K562 (cell line): ENCODE measurements around the gene ARHGAP25. TPM values are rescaled to one million over a fixed set of nuclear protein-coding genes. Genes with fewer than 3 reads are reported as not detected.

Experiments
- ATAC-seq: fragments of 200-7000 bp; cut with Tn5 transposase; 3 replicates; pipeline ENCODE4 v1.9.1; 2020; ENCODE audit warnings: moderate library complexity
- BruUV-seq: library from RNA; stranded (reverse); fragments of 400-500 nt; replicated peaks from 2 replicates; lab custom pipeline; 2021; lab: Mats Ljungman, UMichigan
- CTCF ChIA-PET: fragments of 300-600 bp; formaldehyde crosslinking; extraction: SDS; loops from one replicate; lab custom pipeline; 2021; ENCODE audit warnings: low intra/inter-chr PET ratio; lab: Yijun Ruan, JAX
- POLR2A ChIA-PET: fragments of 300-600, 350-650 bp; sonication (Branson Sonifier 250); formaldehyde crosslinking; extraction: SDS; loops from one replicate; lab custom pipeline; 2021; ENCODE audit warnings: antibody characterized with exemption, inconsistent platforms; lab: Yijun Ruan, JAX
- DNase-seq, 4 experiments: peaks; one replicate each; pipeline versions ENCODE4 v3.0.0 to v3.0.0-alpha.2; 2011 to 2018; ENCODE audit warnings: low spot score in 3 of 4, mixed read lengths in 3 of 4; ENCODE audit errors: extremely low read depth in 1 of 4
- FAIRE-seq: peaks from 2 replicates; lab custom pipeline; 2011; peaks lifted over from hg19 to GRCh38; lab: Jason Lieb, UNC
- H2AFZ ChIP-seq: 2 replicates; pipeline ENCODE4 v1.6.0; 2011; ENCODE audit warnings: low read depth, low read length, control low read depth, inconsistent platforms
- H3K27ac ChIP-seq: fragments of 200-600 bp; 3 replicates; pipeline ENCODE4 v1.8.0; 2011; ENCODE audit warnings: low read depth, mild to moderate bottlenecking, control low read depth, inconsistent platforms, low read length, moderate library complexity, mixed read lengths; ENCODE audit errors: extremely low read depth
- H3K27me3 ChIP-seq, 2 experiments: fragments of 300-600 bp in 1 of 2; 2 replicates in 1 of 2; 3 replicates in 1 of 2; pipeline versions ENCODE4 v1.6.0 to v1.8.0; 2011; ENCODE audit warnings: inconsistent platforms in 2 of 2, low read length in 2 of 2, mild to moderate bottlenecking in 1 of 2, mixed read lengths in 1 of 2, moderate library complexity in 1 of 2; ENCODE audit not compliant: control insufficient read depth in 2 of 2, insufficient read depth in 2 of 2
- H3K36me3 ChIP-seq: fragments of 300-600 bp; 3 replicates; pipeline ENCODE4 v1.8.0; 2011; ENCODE audit warnings: mild to moderate bottlenecking, low read length, inconsistent platforms; ENCODE audit not compliant: control insufficient read depth, insufficient read depth
- H3K4me1 ChIP-seq, 2 experiments: fragments of 200-600 bp in 1 of 2; replicated peaks in 1 of 2; 2 replicates in 1 of 2; 3 replicates in 1 of 2; pipeline versions ENCODE4 v1.5.1 to v1.8.0; 2011; ENCODE audit warnings: inconsistent platforms in 2 of 2, low read length in 2 of 2, mild to moderate bottlenecking in 1 of 2, mixed read lengths in 1 of 2, moderate library complexity in 1 of 2; ENCODE audit not compliant: control insufficient read depth in 2 of 2, insufficient read depth in 2 of 2
- H3K4me2 ChIP-seq: 2 replicates; pipeline ENCODE4 v1.6.1; 2011; ENCODE audit warnings: low read length, control low read depth, inconsistent platforms, mixed read lengths; ENCODE audit not compliant: insufficient read depth
- H3K4me3 ChIP-seq: fragments of 200-600 bp; sonication (generic), shearing (Covaris generic); 2 replicates; pipeline ENCODE4 v1.5.1; 2016; ENCODE audit warnings: control low read depth, inconsistent platforms
- H3K79me2 ChIP-seq: fragments of 200-600 bp; 3 replicates; pipeline ENCODE4 v1.8.0; 2011; ENCODE audit warnings: low read length, inconsistent platforms; ENCODE audit not compliant: control insufficient read depth, insufficient read depth
- H3K9ac ChIP-seq, 2 experiments: 2 replicates each; pipeline versions ENCODE4 v1.6.0 to v1.6.1; 2011; ENCODE audit warnings: low read depth in 2 of 2, low read length in 2 of 2, control low read depth in 1 of 2, inconsistent platforms in 1 of 2, mild to moderate bottlenecking in 1 of 2, mixed read lengths in 1 of 2; ENCODE audit not compliant: insufficient read depth in 1 of 2
- H3K9me1 ChIP-seq: one replicate; pipeline ENCODE4 v1.6.0; 2011; ENCODE audit warnings: inconsistent platforms, mild to moderate bottlenecking, low read length, moderate library complexity; ENCODE audit not compliant: control insufficient read depth, insufficient read depth
- H3K9me3 ChIP-seq: replicated peaks from 2 replicates; pipeline ENCODE4 v1.5.1; 2011; ENCODE audit warnings: low read depth, low read length, inconsistent platforms; ENCODE audit not compliant: control insufficient read depth, insufficient read depth
- H4K20me1 ChIP-seq: replicated peaks from 2 replicates; pipeline ENCODE4 v1.6.1; 2011; ENCODE audit warnings: low read length, inconsistent platforms, mixed read lengths; ENCODE audit not compliant: control insufficient read depth, insufficient read depth
- ATF1 ChIP-seq, 2 experiments: fragments of 450-650 bp in 1 of 2; IDR thresholded peaks; 2 replicates each; pipeline ENCODE4 v1.6.1; 2016; ENCODE audit warnings: missing compliant biosample characterization in 1 of 2, missing genetic modification characterization in 1 of 2
- BRF1 ChIP-seq: IDR thresholded peaks from 3 replicates; pipeline ENCODE4 v1.6.1; 2011; ENCODE audit warnings: borderline replicate concordance, mild to moderate bottlenecking; ENCODE audit not compliant: insufficient read length; ENCODE audit errors: extremely low read depth
- CTCF ChIP-seq, 3 experiments: IDR thresholded peaks in 2 of 3; conservative IDR thresholded peaks in 1 of 3; 2 replicates each; pipeline ENCODE4 v1.5.1; 2011 to 2012; ENCODE audit warnings: low read length in 3 of 3, mild to moderate bottlenecking in 3 of 3, control low read depth in 2 of 3, improper control_type of control experiment in 1 of 3, inconsistent platforms in 1 of 3, low read depth in 1 of 3, mixed read lengths in 1 of 3, moderate library complexity in 1 of 3; ENCODE audit not compliant: insufficient read depth in 2 of 3
- FIP1L1 ChIP-seq: fragments of 200-400 bp; formaldehyde crosslinking; IDR thresholded peaks from 2 replicates; pipeline ENCODE4 v1.6.1; 2018; ENCODE audit warnings: mild to moderate bottlenecking, low read depth, low read length; ENCODE audit not compliant: poor library complexity, severe bottlenecking
- KAT2B ChIP-seq: IDR thresholded peaks from one replicate; pipeline ENCODE4 v1.6.1; 2012; ENCODE audit warnings: low read depth, mild to moderate bottlenecking, control low read depth, inconsistent platforms, low read length, moderate library complexity
- KAT7 ChIP-seq: sonication (generic); formaldehyde crosslinking; IDR thresholded peaks from 2 replicates; pipeline ENCODE4 v1.8.0; 2022; ENCODE audit warnings: missing genetic modification reagents, mild to moderate bottlenecking, borderline replicate concordance
- MIER1 ChIP-seq: fragments of 450-650 bp; IDR thresholded peaks from 2 replicates; pipeline ENCODE4 v1.6.1; 2016; ENCODE audit warnings: antibody characterized with exemption, mild to moderate bottlenecking, low read depth
- NFIC ChIP-seq: fragments of 450-650 bp; IDR thresholded peaks from 2 replicates; pipeline ENCODE4 v1.6.1; 2017; ENCODE audit warnings: mild to moderate bottlenecking, inconsistent platforms
- ZNF239 ChIP-seq: fragments of 250-450 bp; sonication (Bioruptor Pico); IDR thresholded peaks from 2 replicates; pipeline ENCODE4 v1.4.0; 2020; ENCODE audit warnings: mild to moderate bottlenecking
- ZNF253 ChIP-seq: fragments of 250-450 bp; sonication (Bioruptor Pico); conservative IDR thresholded peaks from 2 replicates; pipeline ENCODE4 v1.6.1; 2021; ENCODE audit warnings: mild to moderate bottlenecking
- WGBS: fragments of 100-300 bp; shearing (Covaris generic); methylation state at CpG from one replicate; pipeline ENCODE4 v1.1.6; 2016; ENCODE audit warnings: low coverage, mixed read lengths; ENCODE audit not compliant: insufficient coverage; ENCODE audit errors: missing lambda C conversion rate; 5-methylcytosine and 5-hydroxymethylcytosine counted together
- in situ Hi-C: fragments of 300-500 bp; cut with MboI; formaldehyde crosslinking; loops from 4 replicates; pipeline ENCODE4 v1.15.0; 2018; ENCODE audit warnings: inconsistent platforms, mixed read lengths
- intact Hi-C: fragments of 100-400 bp; cut with micrococcal nuclease; formaldehyde crosslinking; loops from 2 replicates; pipeline ENCODE4 v1.14.2; 2022
- polyA plus RNA-seq, 8 experiments: library from polyadenylated mRNA; depleted of rRNA in 4 of 8; stranded (reverse) in 5 of 8; unstranded in 3 of 8; fragments of >200 nt; fragmentation: Nextera tagmentation in 2 of 8; fragmentation: Illumina TruSeq in 1 of 8; extraction: Ambion mirVana in 2 of 8; extraction: Trizol in 1 of 8; gene quantifications; 2 replicates each; pipeline versions ENCODE4 v1.2.1 to v1.2.3, GENCODE V29; 2011 to 2014; ENCODE audit warnings: inconsistent platforms in 1 of 8, missing spikeins in 1 of 8
- total RNA-seq, 7 experiments: library from RNA; depleted of rRNA in 6 of 7; stranded (reverse); fragments of >200 nt in 6 of 7; fragmentation: Illumina TruSeq in 2 of 7; extraction: Trizol in 2 of 7; gene quantifications; 2 replicates each; pipeline versions ENCODE4 v1.2.1 to v1.2.3, GENCODE V29; 2011 to 2021; ENCODE audit warnings: low replicate concordance in 1 of 7
- TF ChIP-seq, protein P1 (sequence below): fragments of 200-800 bp; sonication (Bioruptor generic); IDR thresholded peaks from 2 replicates; pipeline ENCODE4 v1.6.1; 2017; ENCODE audit warnings: missing genetic modification characterization, missing compliant biosample characterization
- TF ChIP-seq, protein P2 (sequence below): IDR thresholded peaks from 2 replicates; pipeline ENCODE4 v1.6.1; 2011; ENCODE audit warnings: borderline replicate concordance, low read depth, mild to moderate bottlenecking, moderate library complexity, low read length; ENCODE audit not compliant: insufficient read depth, poor library complexity, severe bottlenecking

ARHGAP25 gene
- total and polyA plus RNA-seq, 9 of the 15 experiments (the other 6 are each of a cell fraction or from before 2014, with no cell fraction given): 4.9 to 14.8 (median 10.7) TPM

DNA sequence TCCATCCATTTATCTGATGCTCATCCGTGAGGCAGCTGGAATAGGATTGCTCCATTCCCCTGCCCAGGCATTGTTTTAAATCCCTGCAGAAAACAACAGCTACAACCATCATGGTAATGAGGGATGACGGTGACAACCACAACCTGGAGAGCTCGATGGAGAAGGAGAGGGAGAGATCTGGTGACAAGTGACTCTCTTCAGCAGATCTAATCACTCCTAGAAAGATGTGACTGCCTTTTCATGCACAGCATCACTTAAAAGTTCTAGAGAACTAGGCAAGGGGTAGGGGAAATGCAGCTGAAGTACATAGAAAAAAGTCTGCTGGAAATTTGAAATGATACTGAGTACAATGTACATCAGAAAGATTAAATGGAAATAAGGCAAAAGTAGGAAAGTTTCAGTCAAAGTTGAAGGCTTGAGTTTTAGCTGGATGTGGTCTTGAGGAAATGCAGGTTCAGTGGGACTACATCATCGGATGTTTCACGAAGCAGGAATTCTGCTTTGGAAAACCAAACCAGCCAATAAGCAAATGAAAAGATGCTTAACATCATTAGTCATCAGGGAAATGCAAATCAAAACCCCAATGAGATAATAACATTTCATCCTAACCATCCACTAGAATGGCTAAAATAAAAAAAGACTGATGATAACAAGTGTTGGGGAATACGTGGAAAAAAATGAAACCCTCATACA lies 6.8 kb upstream of the ARHGAP25 start:
- Histone ChIP-seq H4K20me1 (no peaks in the 10 kb centered on the region), H3K4me2 (no peak overlapping the region), H3K9me1 (no peaks in the 10 kb centered on the region), H3K27me3 (no peaks in the 10 kb centered on the region), H3K4me1 (peaks cover 0 to 8% of the 10 kb centered on the region in 2 experiments; a peak in 4 of 5 replicates), H3K27ac (no peak overlapping the region), H3K4me3 (no peak overlapping the region), H2AFZ (no peak overlapping the region), H3K9me3 (no peaks in the 10 kb centered on the region), H3K36me3 (no peaks in the 10 kb centered on the region), H3K9ac (no peak overlapping the region), H3K79me2 (no peaks in the 10 kb centered on the region)
- TF ChIP-seq MIER1: no peak
- TF ChIP-seq KAT7 (CRISPR knock-in tag): no peak
- no peak for TF ChIP-seq ZNF239 (CRISPR knock-in tag)
- no peak for TF ChIP-seq BRF1
- TF ChIP-seq, protein P1, sequence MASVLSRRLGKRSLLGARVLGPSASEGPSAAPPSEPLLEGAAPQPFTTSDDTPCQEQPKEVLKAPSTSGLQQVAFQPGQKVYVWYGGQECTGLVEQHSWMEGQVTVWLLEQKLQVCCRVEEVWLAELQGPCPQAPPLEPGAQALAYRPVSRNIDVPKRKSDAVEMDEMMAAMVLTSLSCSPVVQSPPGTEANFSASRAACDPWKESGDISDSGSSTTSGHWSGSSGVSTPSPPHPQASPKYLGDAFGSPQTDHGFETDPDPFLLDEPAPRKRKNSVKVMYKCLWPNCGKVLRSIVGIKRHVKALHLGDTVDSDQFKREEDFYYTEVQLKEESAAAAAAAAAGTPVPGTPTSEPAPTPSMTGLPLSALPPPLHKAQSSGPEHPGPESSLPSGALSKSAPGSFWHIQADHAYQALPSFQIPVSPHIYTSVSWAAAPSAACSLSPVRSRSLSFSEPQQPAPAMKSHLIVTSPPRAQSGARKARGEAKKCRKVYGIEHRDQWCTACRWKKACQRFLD (CRISPR knock-in tag): no peak
- TF ChIP-seq ZNF253 (CRISPR knock-in tag): no peak
- TF ChIP-seq KAT2B: no peak
- no peak for TF ChIP-seq NFIC
- no peak for TF ChIP-seq ATF1 (CRISPR knock-in tag; IDR thresholded peaks at IDR 0.05)
- TF ChIP-seq ATF1 (tag; IDR thresholded peaks at IDR 0.05): no peak
- no peak for TF ChIP-seq CTCF (IDR thresholded peaks at IDR 0.05 in 2 of 3, conservative IDR thresholded peaks at IDR 0.05 in 1 of 3; ENCODE audit: insufficient read depth in 2 of 3, low read depth in 1 of 3, low read length in 3 of 3)
- no peak for TF ChIP-seq FIP1L1
- TF ChIP-seq, protein P2, sequence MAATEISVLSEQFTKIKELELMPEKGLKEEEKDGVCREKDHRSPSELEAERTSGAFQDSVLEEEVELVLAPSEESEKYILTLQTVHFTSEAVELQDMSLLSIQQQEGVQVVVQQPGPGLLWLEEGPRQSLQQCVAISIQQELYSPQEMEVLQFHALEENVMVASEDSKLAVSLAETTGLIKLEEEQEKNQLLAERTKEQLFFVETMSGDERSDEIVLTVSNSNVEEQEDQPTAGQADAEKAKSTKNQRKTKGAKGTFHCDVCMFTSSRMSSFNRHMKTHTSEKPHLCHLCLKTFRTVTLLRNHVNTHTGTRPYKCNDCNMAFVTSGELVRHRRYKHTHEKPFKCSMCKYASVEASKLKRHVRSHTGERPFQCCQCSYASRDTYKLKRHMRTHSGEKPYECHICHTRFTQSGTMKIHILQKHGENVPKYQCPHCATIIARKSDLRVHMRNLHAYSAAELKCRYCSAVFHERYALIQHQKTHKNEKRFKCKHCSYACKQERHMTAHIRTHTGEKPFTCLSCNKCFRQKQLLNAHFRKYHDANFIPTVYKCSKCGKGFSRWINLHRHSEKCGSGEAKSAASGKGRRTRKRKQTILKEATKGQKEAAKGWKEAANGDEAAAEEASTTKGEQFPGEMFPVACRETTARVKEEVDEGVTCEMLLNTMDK: no peak
- intact Hi-C loops: no loop called here
- ChIA-PET CTCF (no interaction called here), POLR2A (interaction anchor here (0.7 kb wide), 2 partner anchors 10 to 21 kb away, joined by 4 read pairs; no protein-coding TSS in a partner anchor)
- ATAC-seq (no peak), FAIRE-seq (no peak), DNase-seq (no peak)
- BruUV-seq: no TSS peak
- WGBS: 7% methylated on average over 6 of the region's 6 CpGs
- in situ Hi-C loops: no loop called here
